IPS-18c (cell line): ENCODE measurements around the gene KCTD2.
"Not testable (repeated sequence)": the region's sequence is repeated elsewhere in the genome, so short reads cannot be mapped to it uniquely, and the experiment has no call there.

Experiments used
- H3K4me3 ChIP-seq: 2 replicates; pipeline ENCODE4 v1.7.0; 2013; ENCODE audit warnings: low read depth, mild to moderate bottlenecking, low read length, moderate library complexity; ENCODE audit not compliant: insufficient read depth
- H3K9me3 ChIP-seq: one replicate; pipeline ENCODE4 v1.6.1; 2013; ENCODE audit warnings: mild to moderate bottlenecking, low read length, moderate library complexity; ENCODE audit not compliant: control insufficient read depth, insufficient read depth

KCTD2 gene

DNA sequence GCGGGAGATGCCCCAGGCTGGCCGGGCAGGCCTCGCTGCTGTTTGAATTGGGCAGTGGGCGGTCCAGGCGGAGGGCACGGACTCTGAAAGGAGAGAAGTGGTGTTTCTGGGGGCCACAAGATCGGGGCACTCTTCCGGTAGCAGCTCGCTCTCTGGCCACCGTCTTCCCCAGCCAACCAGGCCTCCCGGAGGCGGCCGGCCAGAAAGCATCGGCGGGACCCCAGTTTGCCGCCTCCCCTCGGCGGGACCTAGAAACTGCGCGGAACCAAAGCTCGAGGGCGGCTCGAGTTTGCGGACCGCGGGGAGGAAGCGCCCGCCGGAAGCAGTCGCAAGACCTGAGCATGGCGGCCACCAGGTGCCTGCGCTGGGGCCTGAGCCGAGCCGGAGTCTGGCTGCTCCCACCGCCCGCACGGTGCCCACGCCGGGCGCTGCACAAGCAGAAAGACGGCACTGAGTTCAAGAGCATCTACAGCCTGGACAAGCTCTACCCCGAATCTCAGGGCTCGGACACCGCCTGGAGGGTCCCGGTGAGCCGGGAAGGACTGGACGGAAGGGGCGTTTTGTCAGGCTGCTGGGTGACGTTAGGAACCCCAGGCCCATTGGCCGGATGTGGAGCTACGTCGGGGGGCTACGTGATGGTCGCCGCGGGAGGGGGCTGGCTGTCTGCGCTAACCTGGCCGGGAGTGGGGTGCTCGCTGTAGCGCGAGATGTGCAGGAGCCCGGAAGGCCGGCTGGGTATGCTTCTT lies 34.5 kb upstream of the KCTD2 start, which contains the start of gene MRPL58:
TSS of gene MRPL58 (plus strand) at position 325 of the 746 bp plus-strand sequence. CDS start at position 342, 17 bp downstream.
- no peaks in the 10 kb centered on the region for H3K9me3 ChIP-seq
- peak within 1 kb of the TSS; percentile 99 for H3K4me3 ChIP-seq

DNA sequence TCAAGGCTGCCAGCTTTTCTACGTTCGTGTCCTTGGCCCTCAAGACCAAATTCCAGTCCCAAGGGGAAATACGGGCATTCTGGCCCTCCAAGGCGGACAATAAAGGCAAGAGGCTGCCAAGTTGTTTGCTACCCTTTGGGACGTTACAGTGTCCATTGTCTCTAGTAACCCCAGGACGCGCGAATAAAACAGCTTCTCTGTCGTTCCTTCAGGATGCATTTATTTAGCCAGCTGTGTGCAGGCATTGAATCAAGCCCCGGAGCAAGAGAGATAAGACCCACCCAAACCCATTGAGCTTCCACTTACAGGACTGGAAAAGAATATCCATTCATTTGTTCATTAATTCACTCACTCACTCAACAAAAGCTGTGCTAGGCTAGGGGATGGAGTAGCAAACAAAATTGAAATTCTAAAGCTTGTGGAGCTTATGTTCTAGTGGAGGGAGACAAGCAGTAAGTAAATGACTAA lies 33.9 kb upstream of the KCTD2 start:
- Histone ChIP-seq H3K9me3 (no peaks in the 10 kb centered on the region), H3K4me3 (peak overlapping the region; percentile 99)

DNA sequence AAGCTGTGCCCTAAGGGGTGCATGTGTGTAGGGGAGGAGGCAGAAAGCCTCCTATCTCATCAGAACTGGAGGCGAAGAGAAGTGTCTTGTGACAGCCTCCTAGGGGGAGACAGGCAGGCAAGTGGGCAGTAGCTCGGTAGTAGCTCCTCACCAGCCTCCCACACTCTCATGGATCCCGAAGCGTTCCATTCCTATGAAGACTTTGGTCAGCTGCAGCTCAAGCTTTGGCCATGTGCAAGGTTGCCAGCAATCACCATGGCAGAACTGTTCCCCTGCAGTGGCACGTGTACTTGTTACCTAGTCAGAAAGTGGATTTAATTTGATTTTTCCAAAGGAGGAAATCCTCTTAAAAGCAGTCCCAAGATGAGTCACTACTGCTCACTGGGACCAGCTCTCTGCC lies 27.9 kb upstream of the KCTD2 start:
- H3K4me3 ChIP-seq, result no peak overlapping the region
- H3K9me3 ChIP-seq, result no peaks in the 10 kb centered on the region

DNA sequence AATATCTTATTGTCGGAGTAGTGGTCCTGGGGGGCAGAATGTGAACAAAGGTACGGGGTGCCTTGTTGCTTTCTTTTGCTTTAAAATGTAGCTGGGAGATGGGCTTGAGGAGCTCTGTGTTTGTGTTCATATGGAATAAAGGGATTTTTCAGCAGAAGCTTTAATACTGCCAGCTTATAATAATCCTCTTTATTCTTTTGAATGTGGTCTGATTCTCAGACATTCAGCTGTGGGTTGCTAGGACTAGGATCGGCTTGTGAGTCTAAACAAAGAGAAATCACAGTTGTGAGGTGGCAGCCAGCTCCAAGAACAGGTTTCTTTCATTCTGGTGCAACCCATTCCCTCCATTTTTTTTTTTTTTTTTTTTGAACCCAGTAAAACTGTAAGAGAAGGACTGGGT lies 27.3 kb upstream of the KCTD2 start:
- H3K9me3 ChIP-seq, result no peaks in the 10 kb centered on the region
- no peak overlapping the region for H3K4me3 ChIP-seq

DNA sequence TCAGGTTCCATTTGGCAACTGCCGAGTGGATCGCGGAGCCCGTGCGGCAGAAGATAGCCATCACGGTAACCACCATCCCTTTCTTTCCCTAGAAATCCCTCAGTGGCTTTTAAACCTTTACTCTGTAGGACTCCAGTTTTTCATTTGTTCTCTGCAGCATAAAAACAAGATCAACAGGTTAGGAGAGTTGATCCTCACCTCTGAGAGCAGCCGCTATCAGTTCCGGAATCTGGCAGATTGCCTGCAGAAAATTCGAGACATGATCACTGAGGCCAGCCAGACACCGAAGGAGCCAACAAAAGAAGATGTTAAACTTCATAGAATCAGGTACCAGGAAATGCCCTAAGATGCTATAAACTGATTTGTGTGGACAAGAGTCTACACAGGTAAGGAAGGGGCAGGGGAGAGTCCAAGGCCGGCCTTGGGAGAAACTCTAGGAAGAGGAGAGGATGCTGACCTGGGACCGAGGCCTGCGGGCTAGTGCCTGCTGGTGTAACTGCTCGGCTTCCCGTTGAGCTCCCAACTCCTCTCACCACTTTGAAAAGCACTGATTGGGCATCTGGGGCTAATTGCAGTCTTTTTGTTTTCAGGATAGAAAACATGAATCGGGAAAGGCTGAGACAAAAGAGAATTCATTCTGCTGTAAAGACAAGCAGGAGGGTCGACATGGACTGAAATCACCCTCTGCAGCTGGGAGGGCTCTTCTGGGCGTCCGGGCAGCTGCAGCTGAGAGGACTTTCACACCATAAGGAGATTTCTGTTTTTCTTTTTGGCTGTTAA lies 26.5 kb upstream of the KCTD2 start:
- Histone ChIP-seq H3K9me3 (no peaks in the 10 kb centered on the region), H3K4me3 (no peak overlapping the region)

DNA sequence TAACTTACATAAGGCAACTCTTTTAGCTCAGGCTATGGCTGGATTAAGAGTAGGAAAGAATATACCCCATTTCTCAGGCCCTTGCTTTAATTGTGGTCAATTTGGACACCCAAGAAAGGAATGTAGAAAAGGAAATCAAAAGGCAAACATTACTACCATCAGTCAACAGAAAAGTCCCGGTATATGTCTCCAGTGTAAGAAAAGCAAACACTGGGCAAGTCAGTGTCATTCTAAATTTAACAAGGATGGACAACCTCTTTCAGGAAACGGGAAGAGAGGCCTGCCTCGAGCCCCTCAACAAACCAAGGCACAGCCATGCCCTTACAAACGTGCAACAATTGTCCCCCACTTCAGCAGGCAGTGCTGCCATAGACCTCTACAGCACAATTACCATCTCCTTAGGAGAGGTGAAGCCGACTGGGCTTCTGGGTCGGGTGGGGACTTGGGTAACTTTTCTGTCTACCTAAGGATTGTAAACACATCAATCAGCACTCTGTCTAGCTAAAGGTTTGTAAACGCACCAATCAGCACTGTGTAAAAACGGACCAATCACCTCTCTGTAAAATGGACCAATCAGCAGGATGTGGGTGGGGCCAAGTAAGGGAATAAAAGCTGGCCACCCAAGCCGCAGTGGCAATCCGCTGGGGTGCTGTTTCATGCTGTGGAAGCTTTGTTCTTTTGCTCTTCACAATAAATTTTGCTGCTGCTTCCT lies 22.2 kb upstream of the KCTD2 start:
- peaks cover 3% of the 10 kb centered on the region for H3K9me3 ChIP-seq
- H3K4me3 ChIP-seq, result no peak overlapping the region

DNA sequence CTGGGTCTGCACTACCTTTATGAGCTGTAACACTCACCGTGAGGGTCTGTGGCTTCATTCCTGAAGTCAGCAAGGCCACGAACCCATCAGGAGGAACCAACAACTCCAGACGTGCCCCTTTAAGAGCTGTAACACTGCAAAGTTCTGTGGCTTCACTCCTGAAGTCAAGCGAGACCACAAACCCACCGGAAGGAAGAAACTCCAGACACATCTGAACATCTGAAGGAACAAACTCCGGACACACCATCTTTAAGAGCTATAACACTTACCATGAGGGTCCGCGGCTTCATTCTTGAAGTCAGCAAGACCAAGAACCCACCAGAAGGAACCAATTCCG lies 21.7 kb upstream of the KCTD2 start:
- not testable (repeated sequence) for H3K9me3 ChIP-seq, H3K4me3 ChIP-seq

DNA sequence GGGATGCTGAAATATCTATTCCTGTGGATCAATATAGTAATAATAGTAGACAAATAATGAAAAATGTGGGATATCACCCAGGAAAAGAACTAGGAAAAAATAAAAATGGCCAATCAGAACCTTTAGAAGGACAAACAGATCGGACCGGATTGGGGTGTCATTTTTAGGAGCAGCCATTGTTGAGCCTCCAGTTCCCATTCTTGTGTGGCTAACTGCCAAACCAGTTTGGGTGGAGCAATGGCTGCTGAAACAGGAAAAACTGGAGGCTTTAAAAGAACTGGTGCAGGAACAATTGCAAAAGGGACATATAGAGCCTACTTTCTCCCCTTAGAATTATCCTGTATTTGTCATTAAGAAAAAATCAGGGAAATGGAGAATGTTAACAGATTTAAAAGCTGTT lies 20.4 kb upstream of the KCTD2 start:
- H3K9me3 ChIP-seq, result not testable (repeated sequence)

DNA sequence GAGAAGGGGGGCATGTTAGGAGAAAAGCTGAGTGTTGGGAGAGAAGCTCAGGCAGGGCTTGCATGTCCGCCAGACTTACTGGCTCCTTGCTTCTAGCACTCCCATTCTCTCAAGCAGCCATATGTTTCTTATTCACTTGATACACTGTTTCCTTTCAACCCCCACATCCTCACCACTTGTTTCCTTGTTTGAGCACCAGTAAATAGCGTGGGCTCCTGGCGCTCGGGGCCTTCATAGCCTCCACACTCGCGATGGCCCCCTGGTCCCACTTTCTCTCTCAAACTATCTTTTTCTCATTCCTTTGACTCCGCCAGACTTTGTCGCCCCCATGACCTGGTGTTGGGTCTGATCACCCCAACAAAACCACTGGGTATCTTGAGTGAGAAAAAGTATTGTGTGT lies 16.9 kb upstream of the KCTD2 start:
- H3K9me3 ChIP-seq, result peaks cover 11% of the 10 kb centered on the region
- no peak overlapping the region for H3K4me3 ChIP-seq

More for the DNA sequence above, 20.4 kb upstream of the KCTD2 start:
- not testable (repeated sequence) for H3K4me3 ChIP-seq

DNA sequence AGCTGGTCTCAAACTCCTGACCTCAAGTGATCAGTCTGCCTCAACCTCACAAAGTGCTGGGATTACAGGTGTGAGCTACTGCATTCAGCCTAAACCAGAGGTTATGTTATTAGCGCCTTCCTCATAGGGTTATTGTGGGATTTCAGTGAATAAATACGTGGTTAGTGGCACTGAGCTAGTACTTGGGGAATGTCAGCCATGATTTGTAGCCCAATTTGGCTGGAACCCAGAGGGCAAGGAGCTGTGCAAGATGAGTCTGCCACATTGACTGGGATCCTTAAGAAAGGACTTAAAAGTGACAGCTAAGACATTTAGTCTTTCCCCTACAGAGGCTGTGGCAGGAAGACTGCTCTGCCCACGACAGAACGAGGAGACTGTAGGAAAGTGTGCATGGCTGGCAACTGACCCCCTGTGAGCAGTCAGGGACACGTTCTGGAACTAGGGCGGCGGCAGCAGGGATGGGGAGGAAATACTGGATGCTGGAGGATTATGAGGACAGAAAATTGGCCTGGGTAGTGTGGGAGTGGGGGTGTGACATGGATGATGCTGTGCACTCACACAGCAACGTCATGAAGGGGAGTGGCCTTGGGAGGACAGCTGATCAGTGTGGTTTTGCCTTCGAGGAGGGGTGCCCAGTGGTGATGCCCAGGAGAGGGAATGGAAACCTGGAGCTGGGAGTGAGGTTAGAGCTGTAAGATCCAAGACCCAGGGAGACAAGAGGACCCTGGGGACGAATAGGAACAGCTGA lies 14.9 kb upstream of the KCTD2 start:
- Histone ChIP-seq H3K4me3 (no peak overlapping the region), H3K9me3 (peaks cover 11% of the 10 kb centered on the region)

DNA sequence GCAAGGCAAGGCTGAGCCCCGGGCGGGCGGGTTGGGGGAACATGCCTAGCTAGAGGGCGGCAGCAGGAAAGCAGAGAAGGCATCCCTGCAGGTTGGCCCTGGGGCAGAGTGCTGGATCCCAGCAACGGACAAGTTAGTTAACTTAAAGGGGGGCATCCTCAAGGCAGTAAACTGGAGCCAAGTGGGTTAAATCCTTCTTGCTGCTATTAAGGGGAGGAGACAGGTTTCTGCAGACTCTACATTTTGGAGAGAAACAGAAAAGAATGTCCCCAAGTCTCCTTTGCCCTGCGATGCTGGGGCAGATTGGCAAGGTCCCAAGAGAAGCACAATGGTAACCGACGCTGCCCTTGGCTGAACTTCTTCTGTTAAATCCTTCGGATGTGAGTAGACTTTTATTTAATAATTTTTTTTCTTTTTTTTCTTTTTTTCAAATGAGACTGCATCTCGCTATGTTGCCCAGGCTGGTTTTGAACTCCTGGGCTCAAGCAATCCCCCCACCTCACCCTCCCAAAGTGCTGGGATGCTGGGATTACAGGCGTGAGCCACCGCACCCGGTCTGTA lies 14.2 kb upstream of the KCTD2 start:
- H3K4me3 ChIP-seq, result peak overlapping the region; percentile 20; the same call in 1 of the 2 replicates
- H3K9me3 ChIP-seq, result peaks cover 11% of the 10 kb centered on the region

DNA sequence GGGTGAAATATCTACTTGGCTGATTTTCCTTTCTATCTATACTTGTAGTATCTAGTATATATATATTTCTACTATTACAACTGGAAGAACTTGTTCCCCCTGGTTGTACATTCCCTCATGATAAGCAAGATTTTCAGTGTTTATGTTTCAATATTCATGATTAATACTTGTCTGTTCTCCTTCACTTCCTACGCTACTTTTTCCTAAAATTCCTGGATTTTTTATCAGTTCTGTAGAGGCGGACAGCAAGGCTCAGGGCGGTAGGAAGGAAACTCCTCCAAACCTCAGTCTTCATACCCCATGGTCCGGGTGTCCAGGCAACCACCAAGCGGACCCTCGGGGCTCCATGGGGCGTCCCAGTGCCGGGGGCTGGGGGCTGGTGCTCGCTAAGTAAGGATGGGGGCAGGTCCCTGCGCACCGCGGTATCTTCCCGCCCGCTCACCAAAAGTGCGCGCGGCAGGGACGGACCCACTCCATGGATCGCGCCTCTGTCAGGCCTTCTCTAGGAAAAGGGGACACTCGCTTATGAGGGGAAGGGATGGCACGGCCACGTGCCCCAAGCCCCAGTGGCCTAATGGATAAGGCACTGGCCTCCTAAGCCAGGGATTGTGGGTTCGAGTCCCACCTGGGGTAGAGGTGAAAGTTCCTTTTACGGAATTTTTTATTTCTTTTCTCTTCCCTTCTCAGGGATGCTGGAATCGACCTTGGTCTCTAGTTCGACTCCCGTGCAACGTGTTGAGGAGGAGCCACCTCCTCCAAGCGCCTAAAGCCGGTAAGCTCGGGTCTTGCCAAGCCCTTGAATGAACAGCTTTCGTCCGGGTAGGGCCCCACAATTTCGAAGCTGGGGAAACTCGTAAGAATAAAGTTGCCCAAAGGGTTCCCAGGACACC lies 13.4 kb upstream of the KCTD2 start:
- H3K9me3 ChIP-seq, result peaks cover 11% of the 10 kb centered on the region
- peak overlapping the region; percentile 81 for H3K4me3 ChIP-seq

DNA sequence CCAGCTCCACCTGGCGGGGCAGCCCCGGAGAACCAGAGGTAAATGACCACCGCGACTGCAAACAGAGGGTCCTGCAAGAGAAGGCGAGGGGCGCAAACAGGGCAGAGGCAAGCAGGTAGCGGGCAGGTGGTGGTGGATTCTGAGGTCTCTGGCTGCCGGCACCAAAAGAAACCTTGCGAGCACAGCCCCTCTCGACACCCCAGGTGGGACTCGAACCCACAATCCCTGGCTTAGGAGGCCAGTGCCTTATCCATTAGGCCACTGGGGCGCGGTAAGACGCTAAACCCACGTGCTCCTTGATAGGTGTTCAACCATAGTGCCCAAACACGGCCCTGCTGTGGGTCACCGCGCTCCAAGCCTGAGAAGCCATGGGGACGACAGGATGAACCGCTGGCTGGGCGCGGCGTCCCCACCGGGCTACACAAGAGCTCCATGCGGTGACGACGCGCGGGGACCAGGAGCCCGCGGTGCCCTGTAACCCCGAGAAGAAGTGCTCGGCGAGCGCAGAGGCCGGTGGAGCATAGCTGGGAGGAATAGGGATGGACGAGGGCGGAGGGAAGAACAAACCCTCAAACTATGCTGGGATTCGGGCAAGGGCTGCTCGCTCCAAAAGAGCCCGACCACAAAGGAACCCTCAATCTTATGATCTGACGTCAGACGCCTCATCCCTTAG lies 12.7 kb upstream of the KCTD2 start:
- Histone ChIP-seq H3K4me3 (peak overlapping the region; percentile 81), H3K9me3 (peaks cover 11% of the 10 kb centered on the region)

DNA sequence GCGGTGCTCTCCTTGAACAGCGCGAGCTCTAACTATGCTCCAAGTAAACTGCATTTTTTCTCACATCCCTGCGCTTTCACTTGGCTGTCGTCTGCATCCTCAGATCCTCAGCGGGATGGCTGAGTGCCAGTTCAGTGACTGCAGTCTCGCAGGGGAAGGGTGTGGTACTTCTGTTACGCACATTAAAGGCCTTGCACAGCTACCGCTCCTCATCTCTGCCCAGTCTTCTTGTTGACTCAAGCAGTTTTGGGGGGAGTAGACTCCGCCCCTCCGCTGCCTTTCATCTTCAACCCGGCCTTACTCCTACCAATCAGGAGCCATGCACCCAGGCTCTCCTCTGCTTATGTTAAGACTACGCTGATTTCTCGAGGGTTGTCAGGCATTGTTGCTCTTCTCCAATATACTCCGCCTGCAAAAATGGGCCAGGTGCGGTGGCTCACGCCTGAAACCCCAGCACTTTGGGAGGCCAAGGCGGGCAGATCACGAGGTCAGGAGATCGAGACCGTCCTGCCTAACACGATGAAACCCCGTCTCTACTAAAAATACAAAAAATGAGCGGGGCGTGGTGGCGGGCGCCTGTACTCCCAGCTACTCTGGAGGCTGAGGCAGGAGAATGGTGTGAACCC lies 10.3 kb upstream of the KCTD2 start:
- peaks cover 2% of the 10 kb centered on the region for H3K9me3 ChIP-seq
- no peak overlapping the region for H3K4me3 ChIP-seq

DNA sequence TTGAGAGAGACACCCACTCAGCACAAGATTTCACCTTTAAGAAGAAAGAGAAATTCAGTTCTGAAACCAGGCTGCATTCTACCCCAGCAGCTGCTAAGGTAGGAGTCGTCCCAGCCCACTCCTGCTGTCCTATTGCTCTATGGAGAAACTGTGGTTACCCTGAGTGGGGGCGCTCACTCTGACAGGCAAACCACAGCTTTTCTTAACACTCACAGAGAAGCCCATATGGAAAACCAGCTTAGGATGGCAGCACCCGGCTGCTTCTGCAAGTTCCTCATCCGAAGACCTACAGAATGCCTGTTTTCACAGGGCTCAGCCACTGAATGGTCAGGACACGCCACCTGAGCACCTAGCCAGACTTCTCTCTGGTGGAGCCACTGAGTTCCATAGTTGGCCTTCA lies 7.8 kb upstream of the KCTD2 start:
- H3K4me3 ChIP-seq, result no peak overlapping the region
- H3K9me3 ChIP-seq, result no peaks in the 10 kb centered on the region
